ENCODE results near the gene DNAJB4. TPM values are rescaled to one million over a fixed set of nuclear protein-coding genes. Genes with fewer than 3 reads are reported as not detected.

DNAJB4 gene
- total RNA-seq, 1 donor from 2014 or later = 29.0 TPM

- Histone ChIP-seq H3K4me3 (no peak overlapping the region), H3K27ac (no peak overlapping the region), H3K27me3 (ENCODE audit: low read depth) (no peaks in the 10 kb centered on the region), H3K4me1 (peaks cover 7% of the 10 kb centered on the region), H3K9me3 (no peaks in the 10 kb centered on the region), H3K36me3 (no peaks in the 10 kb centered on the region)
- no peak for DNase-seq
- ATAC-seq = no peak
- TF ChIP-seq CTCF (IDR thresholded peaks at IDR 0.05) = no peak
- intact Hi-C loops (cut with DNase I) = no loop called here
Measured at GRCh38 chr1:78038071-78038470, 33.3 kb downstream of the DNAJB4 start.

- no peak for DNase-seq
- Histone ChIP-seq H3K27ac (no peak overlapping the region), H3K9me3 (no peaks in the 10 kb centered on the region), H3K36me3 (no peaks in the 10 kb centered on the region), H3K4me3 (no peak overlapping the region), H3K27me3 (ENCODE audit: low read depth) (no peaks in the 10 kb centered on the region), H3K4me1 (peaks cover 7% of the 10 kb centered on the region)
- no peak for ATAC-seq
- intact Hi-C loops (cut with DNase I) = no loop called here
- TF ChIP-seq CTCF (IDR thresholded peaks at IDR 0.05) = no peak
Measured at GRCh38 chr1:78038491-78038939, 33.8 kb downstream of the DNAJB4 start.

- Histone ChIP-seq H3K27me3 (ENCODE audit: low read depth) (peaks cover 9% of the 10 kb centered on the region), H3K9me3 (no peaks in the 10 kb centered on the region), H3K4me3 (no peak overlapping the region), H3K27ac (no peak overlapping the region), H3K36me3 (no peaks in the 10 kb centered on the region), H3K4me1 (peaks cover 14% of the 10 kb centered on the region)
- no peak for ATAC-seq
- intact Hi-C loops (cut with DNase I) = no loop called here
- TF ChIP-seq CTCF (IDR thresholded peaks at IDR 0.05) = no peak
- DNase-seq = no peak
Measured at GRCh38 chr1:78040484-78041089, 35.8 kb downstream of the DNAJB4 start.

- H3K4me3 ChIP-seq = no peak overlapping the region
- DNase-seq (no peak), ATAC-seq (no peak)
- H3K9me3 ChIP-seq = no peaks in the 10 kb centered on the region
- TF ChIP-seq CTCF (IDR thresholded peaks at IDR 0.05) = no peak
- peaks cover 14% of the 10 kb centered on the region for H3K4me1 ChIP-seq
- H3K27ac ChIP-seq = no peak overlapping the region
- H3K27me3 ChIP-seq (ENCODE audit: low read depth) = peaks cover 28% of the 10 kb centered on the region
- H3K36me3 ChIP-seq = no peaks in the 10 kb centered on the region
- intact Hi-C loops (cut with DNase I) = no loop called here
Measured at GRCh38 chr1:78043436-78043835, 38.7 kb downstream of the DNAJB4 start.

GRCh38 chr1:78044796-78045562 is 40.2 kb downstream of the DNAJB4 start:
- no peaks in the 10 kb centered on the region for H3K36me3 ChIP-seq
- H3K4me1 ChIP-seq = peaks cover 13% of the 10 kb centered on the region
- ATAC-seq (peak; percentile 24 to 28), DNase-seq (no peak)
- H3K4me3 ChIP-seq = peak overlapping the region; percentile 69
- H3K27me3 ChIP-seq (ENCODE audit: low read depth) = peaks cover 28% of the 10 kb centered on the region
- no peaks in the 10 kb centered on the region for H3K9me3 ChIP-seq
- no peak for TF ChIP-seq CTCF (IDR thresholded peaks at IDR 0.05)
- intact Hi-C loops (cut with DNase I) = no loop called here
- peak overlapping the region; percentile 73 for H3K27ac ChIP-seq

Measured in lower lobe of right lung (tissue), 2 donors.